Ectodermal cell (in vitro differentiated cells): ENCODE results near the gene IDH3A.

Source experiments
- H3K27ac ChIP-seq: 2 replicates; pipeline ENCODE4 v1.7.0; 2013; ENCODE audit warnings: mild to moderate bottlenecking, low read depth, low read length; ENCODE audit not compliant: insufficient read depth, poor library complexity, severe bottlenecking
- H3K27me3 ChIP-seq: 2 replicates; pipeline ENCODE4 v1.7.0; 2013; ENCODE audit warnings: mild to moderate bottlenecking, low read length; ENCODE audit not compliant: insufficient read depth, control insufficient read depth, poor library complexity, severe bottlenecking
- H3K36me3 ChIP-seq: one replicate; pipeline ENCODE4 v1.7.0; 2013; ENCODE audit warnings: low read length; ENCODE audit not compliant: control insufficient read depth, insufficient read depth
- H3K4me1 ChIP-seq: one replicate; pipeline ENCODE4 v1.7.0; 2013; ENCODE audit warnings: low read length; ENCODE audit not compliant: control insufficient read depth, insufficient read depth
- H3K4me3 ChIP-seq: 2 replicates; pipeline ENCODE4 v1.7.0; 2013; ENCODE audit warnings: low read depth, low read length, control low read depth; ENCODE audit not compliant: insufficient read depth
- H3K9me3 ChIP-seq: 2 replicates; pipeline ENCODE4 v1.7.0; 2013; ENCODE audit warnings: mild to moderate bottlenecking, low read length, moderate library complexity; ENCODE audit not compliant: control insufficient read depth
- WGBS, 2 experiments: methylation state at CpG; one replicate each; pipeline ENCODE4 v1.1.7; 2013; ENCODE audit warnings: missing lambda C conversion rate in 2 of 2; 5-methylcytosine and 5-hydroxymethylcytosine counted together

IDH3A gene

GRCh38 chr15:78107471-78107870 is 41.7 kb upstream of the IDH3A start:
- Histone ChIP-seq H3K4me3 (no peak overlapping the region), H3K36me3 (peaks cover 3% of the 10 kb centered on the region), H3K27ac (no peak overlapping the region), H3K9me3 (no peaks in the 10 kb centered on the region), H3K4me1 (peaks cover 2% of the 10 kb centered on the region), H3K27me3 (no peaks in the 10 kb centered on the region)
- WGBS, 2 experiments, result 95% methylated on average over 8 of the region's 8 CpGs

- Histone ChIP-seq H3K36me3 (peaks cover 3% of the 10 kb centered on the region), H3K4me1 (peaks cover 2% of the 10 kb centered on the region), H3K27me3 (no peaks in the 10 kb centered on the region), H3K9me3 (no peaks in the 10 kb centered on the region), H3K4me3 (no peak overlapping the region), H3K27ac (no peak overlapping the region)
- WGBS, 2 experiments, result 48 to 55% methylated on average over 11 of the region's 11 CpGs
Measured at GRCh38 chr15:78108300-78109084, 40.7 kb upstream of the IDH3A start.

DNA sequence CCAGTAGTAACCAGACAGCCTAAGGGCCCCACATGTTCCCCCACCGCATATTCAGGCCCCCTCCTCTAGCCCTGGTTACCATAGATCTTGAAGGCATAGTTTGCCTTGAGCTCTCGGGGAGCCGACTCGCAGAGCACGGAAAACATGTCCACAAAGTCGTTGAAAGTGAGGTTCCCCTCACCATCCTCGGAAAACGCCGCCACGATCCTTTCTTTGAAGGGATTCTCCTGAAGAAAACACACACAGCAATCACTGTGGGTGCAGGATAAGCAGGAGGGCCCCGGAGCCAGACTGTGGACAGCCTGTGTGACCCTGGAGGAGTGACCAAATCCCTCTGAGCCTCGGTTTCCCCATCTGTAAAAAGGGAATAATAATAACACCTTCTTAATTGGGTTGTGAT is 40.0 kb upstream of the IDH3A start:
- WGBS, 2 experiments, result 84 to 88% methylated on average over 12 of the region's 12 CpGs
- no peaks in the 10 kb centered on the region for H3K27me3 ChIP-seq
- no peak overlapping the region for H3K27ac ChIP-seq
- no peaks in the 10 kb centered on the region for H3K9me3 ChIP-seq
- H3K4me3 ChIP-seq, result no peak overlapping the region
- H3K36me3 ChIP-seq, result peaks cover 3% of the 10 kb centered on the region
- H3K4me1 ChIP-seq, result peaks cover 2% of the 10 kb centered on the region

GRCh38 chr15:78110096-78110495 is 39.1 kb upstream of the IDH3A start:
- Histone ChIP-seq H3K27ac (no peak overlapping the region), H3K4me1 (no peaks in the 10 kb centered on the region), H3K4me3 (no peak overlapping the region), H3K36me3 (peaks cover 3% of the 10 kb centered on the region), H3K27me3 (no peaks in the 10 kb centered on the region), H3K9me3 (no peaks in the 10 kb centered on the region)
- WGBS, 2 experiments, result 93 to 94% methylated on average over 6 of the region's 6 CpGs

DNA sequence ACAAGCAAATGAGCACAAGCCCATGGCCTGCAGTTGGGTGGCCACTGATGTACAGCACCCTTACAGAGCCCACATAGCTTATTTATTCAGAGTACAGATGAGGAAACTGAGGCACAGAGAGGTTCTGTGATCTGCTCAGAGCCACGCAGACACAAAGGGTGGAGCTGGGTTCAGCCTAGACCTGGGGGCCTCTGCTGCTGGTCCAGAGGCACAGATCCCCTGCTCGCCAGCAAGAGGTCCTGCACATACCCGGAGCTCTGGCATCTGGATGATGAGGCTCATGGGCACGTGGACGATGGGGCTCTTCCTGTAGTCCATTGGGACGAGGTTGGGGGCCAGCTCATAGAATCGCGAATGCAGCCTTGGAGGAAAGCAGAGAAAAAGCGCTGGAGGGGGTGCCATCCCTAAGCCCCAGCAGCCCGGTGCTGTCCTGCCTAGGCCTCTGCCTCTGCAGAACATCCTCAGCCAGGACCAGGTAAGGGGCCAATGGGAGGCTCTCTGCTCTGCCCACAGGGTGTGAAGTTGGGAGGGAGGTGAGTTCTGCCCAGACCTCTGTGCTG is 38.2 kb upstream of the IDH3A start:
- 92 to 94% methylated on average over 10 of the region's 10 CpGs for WGBS, 2 experiments

DNA sequence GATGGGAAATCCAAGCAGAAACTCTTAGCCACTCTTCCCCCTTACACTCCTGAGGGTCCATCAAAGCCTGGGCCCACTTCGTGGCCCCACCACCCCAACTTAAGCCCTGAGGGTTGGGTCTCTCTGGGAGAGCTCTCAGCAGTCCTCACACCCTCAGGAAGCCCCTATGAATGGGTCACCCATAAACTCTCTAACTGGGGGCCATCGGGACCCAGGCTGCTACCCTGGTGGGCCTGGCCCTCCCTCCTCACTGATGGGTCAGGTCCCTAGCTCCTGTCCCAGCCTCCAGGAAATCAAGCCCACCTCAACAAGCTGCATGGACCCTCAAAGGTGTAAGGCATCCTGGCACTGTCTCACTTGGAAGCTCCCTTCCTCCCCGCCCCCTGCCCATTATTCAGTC is 37.4 kb upstream of the IDH3A start:
- Histone ChIP-seq H3K4me1 (no peaks in the 10 kb centered on the region), H3K4me3 (no peak overlapping the region), H3K27ac (no peak overlapping the region), H3K9me3 (no peaks in the 10 kb centered on the region), H3K27me3 (no peaks in the 10 kb centered on the region), H3K36me3 (peaks cover 3% of the 10 kb centered on the region)
- WGBS, 2 experiments, result 85 to 91% methylated on average over 3 of the region's 3 CpGs

More for the DNA sequence above, 38.2 kb upstream of the IDH3A start:
- no peaks in the 10 kb centered on the region for H3K9me3 ChIP-seq
- no peaks in the 10 kb centered on the region for H3K4me1 ChIP-seq
- H3K36me3 ChIP-seq, result peaks cover 3% of the 10 kb centered on the region
- H3K27ac ChIP-seq, result no peak overlapping the region
- no peaks in the 10 kb centered on the region for H3K27me3 ChIP-seq
- H3K4me3 ChIP-seq, result no peak overlapping the region

GRCh38 chr15:78112551-78112950 is 36.6 kb upstream of the IDH3A start:
- no peaks in the 10 kb centered on the region for H3K27me3 ChIP-seq
- no peak overlapping the region for H3K27ac ChIP-seq
- no peaks in the 10 kb centered on the region for H3K4me1 ChIP-seq
- WGBS, 2 experiments, result 90% methylated on average over 3 of the region's 3 CpGs
- H3K36me3 ChIP-seq, result peaks cover 1% of the 10 kb centered on the region
- no peaks in the 10 kb centered on the region for H3K9me3 ChIP-seq
- no peak overlapping the region for H3K4me3 ChIP-seq

DNA sequence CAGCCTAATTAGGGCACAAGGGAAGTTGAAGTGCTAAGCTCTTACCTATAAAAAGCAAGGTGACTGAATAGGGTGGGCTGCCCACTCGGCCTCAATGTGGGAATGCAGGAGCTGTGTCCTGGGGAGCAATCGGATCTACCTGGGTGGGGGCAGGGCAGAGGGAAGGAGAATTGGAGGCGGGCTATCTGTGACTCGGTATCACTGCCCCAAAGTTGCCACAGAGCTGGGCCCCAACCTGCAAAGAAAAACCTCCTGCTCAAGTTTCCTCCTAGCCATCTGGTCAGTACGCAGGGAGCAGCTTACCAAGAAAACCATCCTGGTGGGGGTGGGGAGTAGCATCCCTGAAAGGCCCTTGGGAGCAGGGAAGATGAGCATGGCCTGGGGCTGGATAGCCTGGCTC is 28.6 kb upstream of the IDH3A start:
- 50 to 54% methylated on average over 5 of the region's 5 CpGs for WGBS, 2 experiments
- Histone ChIP-seq H3K36me3 (no peaks in the 10 kb centered on the region), H3K4me3 (no peak overlapping the region), H3K27me3 (no peaks in the 10 kb centered on the region), H3K27ac (no peak overlapping the region), H3K9me3 (no peaks in the 10 kb centered on the region), H3K4me1 (peaks cover 10% of the 10 kb centered on the region)

DNA sequence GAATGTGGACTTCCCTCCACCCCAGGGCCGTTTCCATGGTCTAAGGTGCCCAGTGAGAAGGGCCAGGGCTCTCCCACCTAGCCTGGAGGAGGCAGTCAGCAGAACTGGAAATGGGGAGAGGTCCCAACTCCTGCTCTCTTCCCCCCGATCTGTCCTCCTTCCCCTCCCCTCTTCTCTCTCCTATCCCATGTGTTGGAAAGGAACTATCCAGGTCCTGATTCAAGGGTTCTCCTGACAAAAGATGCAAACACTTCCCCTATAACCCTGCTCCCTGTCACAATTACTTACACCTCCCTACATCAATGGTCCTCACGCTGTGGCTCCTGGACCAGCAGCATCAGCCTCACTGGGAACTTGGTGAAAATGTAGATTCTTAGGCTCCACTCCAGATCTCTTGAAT is 23.9 kb upstream of the IDH3A start:
- H3K27me3 ChIP-seq, result no peaks in the 10 kb centered on the region
- no peak overlapping the region for H3K27ac ChIP-seq
- peaks cover 14% of the 10 kb centered on the region for H3K4me1 ChIP-seq
- H3K9me3 ChIP-seq, result no peaks in the 10 kb centered on the region
- no peak overlapping the region for H3K4me3 ChIP-seq
- no peaks in the 10 kb centered on the region for H3K36me3 ChIP-seq
- 85 to 87% methylated on average over 3 of the region's 3 CpGs for WGBS, 2 experiments

GRCh38 chr15:78127882-78128281 is 21.3 kb upstream of the IDH3A start:
- WGBS, 2 experiments, result 91 to 96% methylated on average over 2 of the region's 2 CpGs
- Histone ChIP-seq H3K4me1 (peaks cover 5% of the 10 kb centered on the region), H3K4me3 (no peak overlapping the region), H3K36me3 (no peaks in the 10 kb centered on the region), H3K27me3 (no peaks in the 10 kb centered on the region), H3K9me3 (no peaks in the 10 kb centered on the region), H3K27ac (no peak overlapping the region)
